GM20000 (cell line): Measurements from ENCODE around the gene TMEM131.
"Not testable (repeated sequence)": the region's sequence is repeated elsewhere in the genome, so short reads cannot be mapped to it uniquely, and the experiment has no call there.

Experiments used
- DNase-seq: peaks from one replicate; pipeline ENCODE4 v3.0.0; 2012; ENCODE audit warnings: low spot score
- TF ChIP-seq, protein P1 (sequence below): IDR thresholded peaks from 2 replicates; pipeline ENCODE4 v1.5.1; 2012; ENCODE audit warnings: mild to moderate bottlenecking, control low read depth; ENCODE audit errors: extremely low read depth, missing control alignments

Gene TMEM131, protein sequence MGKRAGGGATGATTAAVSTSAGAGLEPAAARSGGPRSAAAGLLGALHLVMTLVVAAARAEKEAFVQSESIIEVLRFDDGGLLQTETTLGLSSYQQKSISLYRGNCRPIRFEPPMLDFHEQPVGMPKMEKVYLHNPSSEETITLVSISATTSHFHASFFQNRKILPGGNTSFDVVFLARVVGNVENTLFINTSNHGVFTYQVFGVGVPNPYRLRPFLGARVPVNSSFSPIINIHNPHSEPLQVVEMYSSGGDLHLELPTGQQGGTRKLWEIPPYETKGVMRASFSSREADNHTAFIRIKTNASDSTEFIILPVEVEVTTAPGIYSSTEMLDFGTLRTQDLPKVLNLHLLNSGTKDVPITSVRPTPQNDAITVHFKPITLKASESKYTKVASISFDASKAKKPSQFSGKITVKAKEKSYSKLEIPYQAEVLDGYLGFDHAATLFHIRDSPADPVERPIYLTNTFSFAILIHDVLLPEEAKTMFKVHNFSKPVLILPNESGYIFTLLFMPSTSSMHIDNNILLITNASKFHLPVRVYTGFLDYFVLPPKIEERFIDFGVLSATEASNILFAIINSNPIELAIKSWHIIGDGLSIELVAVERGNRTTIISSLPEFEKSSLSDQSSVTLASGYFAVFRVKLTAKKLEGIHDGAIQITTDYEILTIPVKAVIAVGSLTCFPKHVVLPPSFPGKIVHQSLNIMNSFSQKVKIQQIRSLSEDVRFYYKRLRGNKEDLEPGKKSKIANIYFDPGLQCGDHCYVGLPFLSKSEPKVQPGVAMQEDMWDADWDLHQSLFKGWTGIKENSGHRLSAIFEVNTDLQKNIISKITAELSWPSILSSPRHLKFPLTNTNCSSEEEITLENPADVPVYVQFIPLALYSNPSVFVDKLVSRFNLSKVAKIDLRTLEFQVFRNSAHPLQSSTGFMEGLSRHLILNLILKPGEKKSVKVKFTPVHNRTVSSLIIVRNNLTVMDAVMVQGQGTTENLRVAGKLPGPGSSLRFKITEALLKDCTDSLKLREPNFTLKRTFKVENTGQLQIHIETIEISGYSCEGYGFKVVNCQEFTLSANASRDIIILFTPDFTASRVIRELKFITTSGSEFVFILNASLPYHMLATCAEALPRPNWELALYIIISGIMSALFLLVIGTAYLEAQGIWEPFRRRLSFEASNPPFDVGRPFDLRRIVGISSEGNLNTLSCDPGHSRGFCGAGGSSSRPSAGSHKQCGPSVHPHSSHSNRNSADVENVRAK (N-terminal part only)

DNA sequence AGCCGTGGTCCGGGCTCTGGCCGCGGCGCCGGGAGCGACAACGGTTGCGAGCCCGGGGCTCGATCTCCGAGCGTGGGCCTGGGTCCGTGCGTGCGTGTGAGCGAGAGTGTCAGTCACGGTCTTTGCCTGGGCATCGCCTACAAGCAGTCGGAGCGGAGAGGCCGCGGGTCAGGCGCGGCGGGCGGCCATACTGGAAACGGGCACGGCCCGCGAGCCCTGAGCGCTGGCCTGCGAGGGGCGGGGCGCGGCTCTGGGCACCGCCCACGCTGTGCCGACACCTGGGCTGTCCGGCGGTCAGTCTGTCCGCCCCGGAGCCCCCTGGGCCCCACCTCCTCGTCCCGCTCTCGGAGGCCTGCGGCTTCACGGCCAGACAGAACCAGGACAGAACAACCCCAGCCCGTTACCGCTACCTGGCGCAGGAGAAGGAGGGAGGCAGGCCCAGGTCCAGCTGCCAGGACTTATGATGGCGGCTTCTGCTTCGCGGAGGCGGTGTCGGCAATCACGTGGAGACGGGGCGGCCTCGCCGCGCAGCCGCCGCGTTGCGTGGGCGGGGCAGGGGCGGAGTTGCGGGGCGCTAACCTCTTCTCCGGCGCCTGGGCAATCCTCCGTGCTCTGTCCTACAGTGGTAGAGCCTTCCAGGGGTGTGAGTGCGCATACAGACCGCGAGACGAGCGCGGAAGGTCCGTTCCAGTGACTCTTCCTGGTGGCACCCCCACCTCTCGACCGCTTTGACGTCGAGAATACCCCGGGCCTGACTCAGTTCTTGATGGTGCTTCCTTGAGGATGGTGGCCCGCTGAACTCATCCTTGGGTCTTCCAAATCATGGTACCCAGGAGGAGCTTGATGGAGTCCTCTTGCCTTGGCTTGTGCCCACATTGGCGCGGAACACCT lies at the start of gene TMEM131:
TSS of gene TMEM131 (minus strand) at position 215 of the 891 bp plus-strand sequence. CDS start 286 bp downstream, outside the sequence.
- peak; percentile 95 for DNase-seq
- TF ChIP-seq, protein P1, sequence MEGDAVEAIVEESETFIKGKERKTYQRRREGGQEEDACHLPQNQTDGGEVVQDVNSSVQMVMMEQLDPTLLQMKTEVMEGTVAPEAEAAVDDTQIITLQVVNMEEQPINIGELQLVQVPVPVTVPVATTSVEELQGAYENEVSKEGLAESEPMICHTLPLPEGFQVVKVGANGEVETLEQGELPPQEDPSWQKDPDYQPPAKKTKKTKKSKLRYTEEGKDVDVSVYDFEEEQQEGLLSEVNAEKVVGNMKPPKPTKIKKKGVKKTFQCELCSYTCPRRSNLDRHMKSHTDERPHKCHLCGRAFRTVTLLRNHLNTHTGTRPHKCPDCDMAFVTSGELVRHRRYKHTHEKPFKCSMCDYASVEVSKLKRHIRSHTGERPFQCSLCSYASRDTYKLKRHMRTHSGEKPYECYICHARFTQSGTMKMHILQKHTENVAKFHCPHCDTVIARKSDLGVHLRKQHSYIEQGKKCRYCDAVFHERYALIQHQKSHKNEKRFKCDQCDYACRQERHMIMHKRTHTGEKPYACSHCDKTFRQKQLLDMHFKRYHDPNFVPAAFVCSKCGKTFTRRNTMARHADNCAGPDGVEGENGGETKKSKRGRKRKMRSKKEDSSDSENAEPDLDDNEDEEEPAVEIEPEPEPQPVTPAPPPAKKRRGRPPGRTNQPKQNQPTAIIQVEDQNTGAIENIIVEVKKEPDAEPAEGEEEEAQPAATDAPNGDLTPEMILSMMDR, result no peak

DNA sequence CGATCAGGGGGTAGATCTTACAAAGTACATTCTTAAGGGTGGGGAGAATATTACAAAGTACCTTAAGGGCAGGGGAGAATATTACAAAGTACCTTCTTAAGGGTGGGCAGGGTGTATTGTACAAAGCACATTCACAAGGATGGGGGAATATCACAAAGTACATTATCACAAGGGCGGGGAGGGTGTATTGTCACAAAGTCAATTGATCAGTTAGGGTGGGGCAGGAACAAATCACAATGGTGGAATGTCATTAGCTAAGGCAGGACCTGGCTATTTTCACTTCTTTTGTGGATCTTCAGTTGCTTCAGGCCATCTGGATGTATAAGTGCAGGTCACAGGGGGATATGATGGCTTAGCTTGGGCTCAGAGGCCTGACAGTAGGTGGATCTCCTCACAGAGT lies 49.0 kb upstream of the TMEM131 start:
- not testable (repeated sequence) for DNase-seq

DNA sequence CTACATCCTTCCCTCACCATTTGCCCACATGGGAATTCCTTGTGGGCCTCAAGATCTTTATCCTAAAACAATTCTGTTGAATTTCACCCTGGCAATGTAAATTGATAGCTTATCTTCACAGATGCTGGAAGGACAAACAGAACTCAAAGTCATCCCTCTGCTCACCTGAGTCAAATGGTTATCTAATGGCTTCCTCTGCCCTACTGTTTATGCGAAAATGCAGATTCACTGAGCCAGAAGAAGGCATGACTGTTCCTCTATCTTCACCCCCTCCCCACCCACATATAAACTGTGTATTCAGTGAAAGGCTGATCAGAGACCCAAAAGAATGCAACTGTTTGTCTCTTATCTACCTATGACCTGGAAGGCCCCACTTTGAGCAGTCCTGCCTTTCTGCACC lies 47.4 kb upstream of the TMEM131 start:
- no peak for DNase-seq
- TF ChIP-seq, protein P1, result no peak

DNA sequence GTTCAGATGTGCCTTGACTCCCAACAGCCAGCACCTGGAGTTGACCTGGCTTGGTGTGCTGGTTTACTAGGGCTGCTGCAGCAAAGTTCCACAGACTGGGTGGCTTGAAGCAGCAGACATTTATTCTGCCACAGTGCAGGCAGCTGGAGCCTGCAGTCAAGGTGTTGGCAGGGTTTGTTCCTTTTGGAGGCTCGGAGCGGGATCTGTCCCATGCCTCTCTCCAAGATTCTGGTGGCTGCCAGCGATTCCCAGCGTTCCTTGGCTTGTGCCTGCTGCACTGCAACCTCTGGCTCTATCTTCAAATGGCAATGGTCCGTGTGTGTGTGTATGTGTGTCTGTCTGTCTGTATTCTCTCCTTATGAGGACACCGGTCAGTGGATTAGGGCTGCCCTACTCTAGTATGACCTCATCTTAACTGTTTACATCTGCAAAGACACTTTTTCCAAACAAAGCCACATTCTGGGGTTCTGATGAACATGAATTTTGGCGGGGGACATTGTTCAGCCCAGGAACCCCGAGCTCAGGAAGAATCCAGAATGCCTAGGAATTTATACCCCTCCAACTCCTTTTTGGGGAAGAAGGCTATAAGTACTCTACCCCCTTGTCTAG lies 44.7 kb upstream of the TMEM131 start:
- TF ChIP-seq, protein P1, result no peak
- no peak for DNase-seq

DNA sequence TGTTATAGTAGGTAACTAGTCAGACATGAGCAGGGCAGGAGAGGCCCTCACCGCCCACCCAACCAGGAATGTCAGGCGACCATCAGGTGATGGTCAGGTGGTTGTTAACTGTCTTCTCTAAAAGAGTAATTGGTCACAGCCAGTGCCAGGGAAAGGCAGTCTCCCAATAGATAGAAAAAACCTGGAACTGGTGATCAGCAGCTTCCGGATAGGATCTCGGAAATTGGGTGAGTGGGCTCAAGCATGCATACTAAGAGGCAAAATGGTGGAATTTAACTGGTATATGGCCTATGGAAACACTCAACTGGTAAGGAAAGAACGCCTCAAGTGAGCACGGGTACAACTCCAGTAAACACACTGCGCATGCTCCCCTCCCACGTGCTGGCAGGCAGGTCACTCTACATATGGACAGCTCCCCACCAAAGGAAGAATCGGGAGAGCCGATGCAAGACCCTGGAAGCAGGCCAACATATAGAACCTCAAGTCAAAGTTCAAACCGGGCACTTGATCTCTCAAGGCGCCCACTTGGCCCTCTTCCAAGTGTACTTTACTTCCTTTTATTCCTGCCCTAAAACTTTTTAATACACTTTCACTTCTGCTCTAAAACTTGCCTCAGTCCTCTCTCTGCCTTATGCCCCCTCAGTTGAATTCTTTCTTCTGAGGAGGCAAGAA lies 43.5 kb upstream of the TMEM131 start:
- TF ChIP-seq, protein P1, result no peak
- DNase-seq, result no peak

DNA sequence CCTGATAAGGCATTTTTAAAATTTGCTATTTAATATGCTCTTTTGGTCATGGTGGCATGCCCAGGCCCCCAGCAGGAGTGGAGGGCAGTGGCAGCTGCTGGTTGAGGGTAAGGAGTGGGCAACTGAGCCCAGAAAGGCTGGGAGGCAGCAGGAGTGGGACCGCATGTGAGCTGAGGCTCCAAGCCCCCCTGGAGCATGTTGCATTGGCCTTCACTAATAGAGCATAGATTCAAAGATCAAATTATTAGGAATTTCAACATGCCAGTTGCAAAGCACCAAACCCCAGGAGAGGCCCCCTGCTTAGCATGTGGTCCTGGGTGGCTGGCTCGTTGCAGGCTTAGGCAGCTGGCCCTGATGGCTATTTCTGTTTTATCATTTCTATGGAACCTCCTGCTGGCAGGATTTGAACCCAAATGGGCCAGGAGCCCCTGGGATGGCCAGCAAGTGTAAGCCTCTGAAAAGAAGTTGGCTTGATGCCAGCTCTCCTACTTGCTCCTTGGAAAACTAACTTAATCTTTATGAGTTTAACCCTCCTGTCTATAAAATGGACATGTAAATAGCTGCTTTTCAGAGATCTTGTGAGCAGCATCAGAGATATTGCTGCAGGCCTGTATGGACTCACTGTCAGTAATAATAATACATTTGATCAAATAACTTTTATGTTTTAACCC lies 42.1 kb upstream of the TMEM131 start:
- no peak for DNase-seq
- TF ChIP-seq, protein P1, result no peak
